Colon (tissue), 2 donors: Measurements from ENCODE around the gene ATXN2.
"Not testable (repeated sequence)": the region's sequence is repeated elsewhere in the genome, so short reads cannot be mapped to it uniquely, and the experiment has no call there.

Source experiments
- FAIRE-seq: peaks from 2 replicates; lab custom pipeline; 2012; peaks lifted over from hg19 to GRCh38; lab: Jason Lieb, UNC
- donor health status: control.
- donor health status: control.

Gene ATXN2

DNA sequence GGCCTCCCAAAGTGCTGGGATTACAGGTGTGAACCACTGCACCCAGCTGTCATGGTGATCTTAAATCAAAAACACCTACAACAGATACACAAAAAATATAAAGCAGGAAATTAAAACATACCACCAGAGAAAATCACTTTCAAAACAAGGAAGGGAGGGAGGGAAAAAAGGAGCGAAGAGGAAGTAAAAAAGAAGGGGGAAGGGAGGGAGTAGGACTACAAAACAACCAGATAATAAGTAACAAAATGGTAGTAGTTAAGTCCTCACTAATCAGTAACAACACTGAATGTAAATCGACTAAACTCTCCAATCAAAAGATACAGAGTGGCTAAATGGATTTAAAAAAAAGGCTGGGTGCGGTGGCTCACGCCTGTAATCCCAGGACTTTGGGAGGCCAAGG lies 104.4 kb downstream of the ATXN2 start:
- FAIRE-seq = no peak

GRCh38 chr12:111492979-111493378 lies 106.1 kb downstream of the ATXN2 start:
- not testable (repeated sequence) for FAIRE-seq

GRCh38 chr12:111488798-111489197 lies 110.3 kb downstream of the ATXN2 start:
- FAIRE-seq = no peak

- no peak for FAIRE-seq
These were observed 110.8 kb downstream of the ATXN2 start for GRCh38 chr12:111488271-111488670.

- FAIRE-seq = no peak
These were observed 116.7 kb downstream of the ATXN2 start for GRCh38 chr12:111482462-111482861.

DNA sequence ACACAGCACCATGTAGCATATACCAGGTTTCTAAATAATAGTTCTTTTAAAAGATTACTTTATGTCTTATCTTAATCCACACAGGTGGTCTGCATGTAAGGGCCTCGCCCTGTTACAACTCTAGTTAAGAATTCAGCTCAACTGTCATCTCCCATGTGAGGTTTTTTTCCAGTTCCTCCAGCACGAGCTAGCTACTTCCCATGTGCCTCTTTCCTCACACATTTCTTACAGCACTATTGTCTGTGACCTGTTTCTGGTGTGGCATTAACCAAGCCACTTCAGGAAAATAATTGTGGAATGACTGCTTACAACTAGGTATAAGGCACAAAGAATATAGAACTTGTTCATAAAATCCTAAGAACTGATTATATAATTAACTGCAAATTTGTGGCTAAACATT lies 127.9 kb downstream of the ATXN2 start:
- no peak for FAIRE-seq

DNA sequence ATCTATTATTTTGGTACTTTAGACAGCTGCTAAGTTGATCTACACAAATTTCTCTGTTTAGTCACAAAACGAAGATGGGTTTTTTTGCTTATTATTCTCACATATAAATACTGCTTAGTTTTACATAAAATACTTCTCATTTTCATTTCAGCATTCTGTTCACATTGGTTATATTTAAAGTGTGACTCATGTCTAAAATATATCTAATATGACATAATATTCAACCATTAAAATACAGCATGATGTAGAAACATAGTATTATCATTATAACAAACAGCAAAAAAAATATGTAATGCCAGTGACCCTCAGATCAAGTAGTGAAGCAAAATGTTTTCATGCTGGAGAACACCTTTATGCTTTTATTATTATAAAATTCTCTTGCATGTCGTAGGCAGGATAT lies 129.7 kb downstream of the ATXN2 start:
- FAIRE-seq = peak; percentile 14

GRCh38 chr12:111467857-111468241 lies 131.3 kb downstream of the ATXN2 start:
- FAIRE-seq = no peak

DNA sequence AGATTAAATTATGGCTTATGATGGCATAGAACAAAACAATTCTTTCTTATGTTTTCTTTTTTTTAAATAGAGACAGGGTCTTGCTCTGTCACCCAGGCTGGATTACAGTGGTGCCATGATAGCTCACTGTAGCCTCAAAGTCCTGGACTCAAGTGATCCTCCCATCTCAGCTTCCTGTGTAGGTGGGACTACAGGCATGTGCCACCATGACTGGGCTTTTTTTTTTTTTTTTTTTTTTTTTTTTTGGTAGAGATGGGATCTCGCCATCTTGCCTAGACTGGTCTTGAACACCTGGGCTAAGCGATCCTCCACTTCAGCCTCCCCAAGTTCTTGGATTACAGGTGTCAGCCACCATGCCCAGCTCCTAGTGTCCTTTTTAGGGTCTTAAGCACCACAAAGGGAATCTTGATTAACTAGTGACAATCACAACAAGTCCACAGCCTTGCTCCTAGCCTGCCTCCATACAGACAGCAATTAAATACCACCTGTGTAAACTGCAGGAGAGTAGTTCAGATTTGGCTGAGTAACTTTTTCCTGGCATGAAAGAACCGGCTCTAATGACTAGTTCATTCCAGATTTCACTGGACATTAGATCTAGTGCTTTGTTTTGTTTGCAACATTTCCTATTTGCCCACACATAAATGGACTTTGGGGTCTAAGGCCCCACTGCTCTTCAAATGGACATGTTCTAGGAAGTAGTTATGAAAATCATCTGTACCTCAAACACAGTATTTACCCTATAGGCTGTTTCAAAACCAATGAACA lies 131.8 kb downstream of the ATXN2 start:
- no peak for FAIRE-seq

- FAIRE-seq = no peak
These were observed 136.8 kb downstream of the ATXN2 start for GRCh38 chr12:111462210-111462769.

DNA sequence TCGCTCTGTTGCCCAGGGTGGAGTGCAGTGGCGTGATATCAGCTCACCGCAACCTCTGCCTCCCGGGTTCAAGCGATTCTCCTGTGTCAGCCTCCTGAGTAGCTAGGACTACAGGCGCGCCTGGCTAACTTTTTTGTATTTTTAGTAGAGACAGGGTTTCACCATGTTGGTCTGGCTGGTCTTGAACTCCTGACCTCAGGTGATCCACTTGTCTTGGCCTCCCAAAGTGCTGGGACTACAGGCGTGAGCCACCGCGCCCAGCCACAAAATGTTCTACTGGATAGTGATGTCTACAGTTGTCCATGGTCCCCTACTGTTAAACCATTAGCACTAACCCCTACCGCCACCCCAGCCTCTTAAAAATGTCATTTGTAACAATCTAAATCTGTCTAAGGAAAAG lies 139.0 kb downstream of the ATXN2 start:
- FAIRE-seq = not testable (repeated sequence)

- no peak for FAIRE-seq
These were observed 140.5 kb downstream of the ATXN2 start for GRCh38 chr12:111458546-111459172.

DNA sequence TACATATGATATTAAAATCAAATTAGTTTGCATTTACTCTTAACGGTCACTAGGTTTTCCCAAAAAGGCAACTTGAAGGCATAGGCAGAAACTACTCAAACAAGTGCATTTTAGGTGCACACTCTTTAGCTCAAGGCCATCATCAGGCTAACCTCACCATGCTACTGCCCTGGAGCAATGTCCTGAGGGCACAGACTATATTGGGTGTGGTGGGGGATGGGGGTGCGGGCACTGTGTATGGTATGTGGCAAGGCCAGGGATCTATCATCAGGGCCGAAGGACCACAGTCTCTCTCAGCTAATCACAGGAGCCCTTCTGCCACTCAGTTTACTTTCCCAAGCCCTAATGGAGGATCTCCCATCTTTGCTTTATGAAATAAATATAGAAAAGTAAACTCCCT lies 141.5 kb downstream of the ATXN2 start:
- no peak for FAIRE-seq

GRCh38 chr12:111457071-111457470 lies 142.0 kb downstream of the ATXN2 start:
- FAIRE-seq = no peak

DNA sequence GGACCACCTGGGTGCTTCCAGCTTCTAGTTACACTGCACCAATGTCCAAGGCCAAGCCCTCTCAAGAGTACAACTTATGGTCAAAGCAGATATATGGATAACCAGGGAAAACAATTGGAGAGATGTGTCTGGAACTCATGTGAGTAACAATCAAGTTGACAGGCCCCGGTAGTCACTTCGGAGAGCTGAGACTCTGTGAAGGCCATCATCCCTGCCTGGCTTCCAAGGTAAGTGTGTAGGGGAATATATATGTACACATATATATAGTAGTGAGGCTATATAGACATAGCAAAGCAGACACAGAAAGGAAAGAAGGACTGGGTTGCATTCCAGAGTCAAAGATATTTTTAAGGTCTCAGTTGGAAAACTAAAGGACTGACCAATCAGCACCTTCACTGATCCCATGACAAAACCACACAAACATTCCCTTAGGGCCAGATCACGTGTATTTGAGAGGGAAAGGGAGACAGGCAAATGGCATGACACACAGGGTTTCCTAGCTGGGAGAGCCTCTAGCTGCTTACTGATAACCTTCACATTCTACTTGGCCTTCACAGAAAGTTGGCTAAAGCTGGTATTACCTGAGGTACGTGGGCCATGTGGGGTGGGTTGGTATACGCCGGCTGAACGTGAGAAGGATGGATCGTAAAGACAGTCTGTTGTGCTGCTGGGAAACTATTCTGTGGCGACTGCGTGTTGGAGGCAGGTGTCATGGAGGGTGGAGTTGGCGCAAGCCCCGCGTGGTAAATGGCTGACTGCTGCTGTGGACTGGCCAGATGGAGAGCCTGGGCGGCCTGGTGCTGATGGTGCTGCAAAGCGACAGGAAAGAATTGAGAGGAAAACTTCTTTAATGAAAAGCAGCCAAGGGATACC lies 143.4 kb downstream of the ATXN2 start:
- no peak for FAIRE-seq

DNA sequence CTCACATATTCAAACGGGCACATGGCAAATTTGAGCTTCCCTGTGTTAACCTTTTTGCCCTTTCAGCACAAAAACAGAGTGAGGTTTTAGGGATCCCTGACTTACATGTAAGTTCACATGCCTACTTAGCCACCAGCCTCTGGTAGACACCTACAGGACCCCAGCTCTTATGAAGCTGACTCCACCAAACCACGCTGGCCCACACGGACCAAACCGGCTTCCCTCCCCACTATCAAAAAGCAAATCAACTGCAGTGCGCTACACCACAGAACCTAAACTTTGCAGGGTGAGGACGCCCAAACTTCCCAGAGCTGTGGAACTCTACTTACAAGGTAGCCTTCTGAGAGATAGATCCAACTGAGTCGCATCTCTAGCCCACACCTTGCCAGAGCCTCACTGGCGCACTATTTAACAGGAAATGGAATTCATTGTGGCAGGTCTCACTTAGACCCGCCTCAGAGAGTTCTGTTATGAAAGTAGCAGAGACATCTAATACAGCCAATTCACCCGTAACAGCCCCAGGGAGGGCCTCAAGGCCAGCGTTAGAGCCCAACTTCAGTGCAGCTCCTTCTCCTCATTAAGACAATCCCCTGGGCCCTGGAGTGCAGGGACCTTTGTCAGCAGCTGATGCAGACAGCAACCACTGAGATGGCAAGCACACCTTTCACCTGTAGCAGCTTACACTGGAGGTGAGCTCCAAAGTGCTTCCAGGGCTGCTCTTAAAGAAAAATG lies 144.2 kb downstream of the ATXN2 start:
- no peak for FAIRE-seq

DNA sequence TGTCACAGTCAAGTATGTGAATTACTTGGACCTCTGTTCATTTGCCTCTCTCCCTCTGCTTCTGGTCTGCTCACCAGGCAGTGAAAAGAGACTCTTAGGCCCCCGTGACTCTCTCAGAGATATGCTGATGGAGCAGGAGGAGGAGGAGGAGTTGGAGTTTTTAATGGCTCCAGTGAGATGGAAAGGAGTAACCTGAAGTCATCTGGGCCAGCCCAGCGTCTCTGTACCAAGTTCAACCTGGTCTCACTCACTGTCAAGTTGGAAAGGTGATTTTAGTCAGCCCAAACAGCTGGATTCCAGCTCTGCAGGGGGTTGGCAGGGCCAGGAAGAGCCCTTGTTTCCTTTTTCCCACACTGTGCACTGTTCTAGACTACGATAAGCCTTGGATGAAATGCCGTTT lies 144.8 kb downstream of the ATXN2 start:
- no peak for FAIRE-seq

- FAIRE-seq = no peak
These were observed 145.8 kb downstream of the ATXN2 start for GRCh38 chr12:111453071-111453989.

DNA sequence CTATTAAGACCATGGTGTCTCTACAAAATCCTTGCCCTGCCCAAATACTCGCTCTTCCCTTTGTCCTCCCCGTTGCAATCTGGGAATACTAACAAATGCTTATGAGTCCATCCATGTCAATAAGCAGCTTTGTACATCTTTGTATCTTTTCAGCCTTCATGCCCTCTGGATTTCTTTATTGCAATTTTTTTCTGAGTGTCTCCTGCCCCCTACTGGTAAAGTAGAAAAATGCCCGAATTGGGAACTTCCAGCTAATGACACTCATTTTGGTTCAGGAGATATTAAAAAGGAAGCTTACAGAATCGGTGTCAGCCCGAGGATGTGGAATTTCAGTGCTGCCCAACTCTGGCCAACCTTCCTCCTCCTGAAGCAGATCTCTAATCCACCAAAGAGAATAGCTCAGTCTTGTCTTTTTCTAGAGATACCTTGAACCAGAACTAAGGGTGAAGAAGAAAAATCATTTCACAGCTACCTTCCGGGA lies 147.4 kb downstream of the ATXN2 start:
- no peak for FAIRE-seq

GRCh38 chr12:111451232-111451631 lies 147.9 kb downstream of the ATXN2 start:
- no peak for FAIRE-seq

GRCh38 chr12:111450676-111451075 lies 148.4 kb downstream of the ATXN2 start:
- FAIRE-seq = no peak
